CD14-positive monocyte (primary cell): ENCODE results near the gene DCC. TPM values are rescaled to one million over a fixed set of nuclear protein-coding genes. Genes with fewer than 3 reads are reported as not detected.

Source experiments
- DNase-seq, 3 donors: peaks; one replicate each; pipeline ENCODE4 v3.0.0-alpha.2; 2011 to 2022
- H2AFZ ChIP-seq: 2 replicates; pipeline ENCODE4 v1.6.0; 2012; ENCODE audit warnings: mild to moderate bottlenecking, low read depth, low read length, inconsistent platforms; ENCODE audit not compliant: insufficient read depth, poor library complexity, severe bottlenecking
- H3K27ac ChIP-seq, 2 donors: 1 replicate in 1 of 2; 2 replicates in 1 of 2; pipeline ENCODE4 v1.5.1; 2012 to 2013; ENCODE audit warnings: low read length in 2 of 2, control low read depth in 1 of 2, inconsistent platforms in 1 of 2, low read depth in 1 of 2, mild to moderate bottlenecking in 1 of 2
- H3K27me3 ChIP-seq, 2 donors: one replicate each; pipeline versions ENCODE4 v1.6.0 to v1.6.1; 2011 to 2013; ENCODE audit warnings: low read length in 2 of 2; ENCODE audit not compliant: control insufficient read depth in 2 of 2, insufficient read depth in 2 of 2
- H3K36me3 ChIP-seq, 2 donors: replicated peaks in 1 of 2; 1 replicate in 1 of 2; 2 replicates in 1 of 2; pipeline versions ENCODE4 v1.5.1 to v1.6.1; 2012 to 2013; ENCODE audit warnings: low read length in 2 of 2, control low read depth in 1 of 2, inconsistent platforms in 1 of 2, mild to moderate bottlenecking in 1 of 2; ENCODE audit not compliant: insufficient read depth in 2 of 2, control insufficient read depth in 1 of 2
- H3K4me1 ChIP-seq, 2 donors: 1 replicate in 1 of 2; 2 replicates in 1 of 2; pipeline versions ENCODE4 v1.5.1 to v1.6.1; 2012 to 2013; ENCODE audit warnings: low read length in 2 of 2, control low read depth in 1 of 2, inconsistent platforms in 1 of 2, mild to moderate bottlenecking in 1 of 2, moderate library complexity in 1 of 2; ENCODE audit not compliant: insufficient read depth in 2 of 2, control insufficient read depth in 1 of 2
- H3K4me2 ChIP-seq: replicated peaks from 2 replicates; pipeline ENCODE3; 2012; ENCODE audit warnings: low read length, moderate library complexity, mild to moderate bottlenecking; ENCODE audit not compliant: poor library complexity, severe bottlenecking; ENCODE audit errors: extremely low read depth
- H3K4me3 ChIP-seq, 3 experiments: fragments of 200-600 bp in 1 of 3; sonication (generic) in 1 of 3; replicated peaks in 1 of 3; 1 replicate in 2 of 3; 2 replicates in 1 of 3; pipeline ENCODE4 v1.5.1; 2011 to 2013; ENCODE audit warnings: low read length in 3 of 3, mild to moderate bottlenecking in 3 of 3, control low read depth in 2 of 3, low read depth in 2 of 3, inconsistent platforms in 1 of 3, moderate library complexity in 1 of 3
- H3K79me2 ChIP-seq: 2 replicates; pipeline ENCODE4 v1.6.0; 2012; ENCODE audit warnings: mild to moderate bottlenecking, control low read depth, inconsistent platforms, low read length, moderate library complexity; ENCODE audit not compliant: insufficient read depth
- H3K9ac ChIP-seq: 2 replicates; pipeline ENCODE4 v1.6.0; 2017; ENCODE audit warnings: low read length, mild to moderate bottlenecking; ENCODE audit not compliant: insufficient read depth, poor library complexity, severe bottlenecking
- H3K9me3 ChIP-seq, 2 donors: replicated peaks in 1 of 2; 1 replicate in 1 of 2; 2 replicates in 1 of 2; pipeline versions ENCODE4 v1.5.1 to v1.6.1; 2012 to 2013; ENCODE audit warnings: low read length in 2 of 2, control low read depth in 1 of 2; ENCODE audit not compliant: control insufficient read depth in 1 of 2, insufficient read depth in 1 of 2
- H4K20me1 ChIP-seq: 2 replicates; pipeline ENCODE4 v1.6.0; 2012; ENCODE audit warnings: mild to moderate bottlenecking, low read length, control low read depth, moderate library complexity; ENCODE audit not compliant: insufficient read depth
- H3K27ac Mint-ChIP-seq, 7 donors: one replicate each; pipeline ENCODE4 v1.8.0; 2020; ENCODE audit warnings: mild to moderate bottlenecking in 7 of 7, mixed read lengths in 7 of 7, moderate library complexity in 6 of 7, inconsistent platforms in 2 of 7
- H3K27me3 Mint-ChIP-seq, 3 donors: one replicate each; pipeline ENCODE4 v1.8.0; 2021 to 2022; ENCODE audit warnings: low read depth in 3 of 3, mild to moderate bottlenecking in 3 of 3, mixed read lengths in 3 of 3, moderate library complexity in 3 of 3, inconsistent platforms in 1 of 3
- H3K36me3 Mint-ChIP-seq, 2 donors: one replicate each; pipeline ENCODE4 v1.8.0; 2020; ENCODE audit warnings: mixed read lengths in 2 of 2, inconsistent platforms in 1 of 2, mild to moderate bottlenecking in 1 of 2
- H3K4me1 Mint-ChIP-seq: one replicate; pipeline ENCODE4 v1.8.0; 2020; ENCODE audit warnings: mild to moderate bottlenecking, mixed read lengths
- H3K4me3 Mint-ChIP-seq, 2 donors: one replicate each; pipeline ENCODE4 v1.8.0; 2020; ENCODE audit warnings: mild to moderate bottlenecking in 2 of 2, mixed read lengths in 2 of 2, moderate library complexity in 1 of 2
- H3K9me3 Mint-ChIP-seq, 7 donors: one replicate each; pipeline ENCODE4 v1.8.0; 2020 to 2022; ENCODE audit warnings: mixed read lengths in 7 of 7, mild to moderate bottlenecking in 6 of 7, moderate library complexity in 6 of 7, inconsistent platforms in 2 of 7
- CTCF ChIP-seq: fragments of 200-600 bp; IDR thresholded peaks from one replicate; pipeline ENCODE4 v1.8.0; 2022; ENCODE audit warnings: antibody characterized with exemption, mild to moderate bottlenecking
- WGBS: methylation state at CpG from one replicate; pipeline ENCODE4 v1.1.5; 2013; ENCODE audit warnings: missing lambda C conversion rate; ENCODE audit not compliant: insufficient coverage; 5-methylcytosine and 5-hydroxymethylcytosine counted together
- intact Hi-C, 2 donors: fragments of 100-400 bp; cut with micrococcal nuclease; formaldehyde crosslinking; loops; one replicate each; pipeline versions ENCODE4 v1.15.0 to v1.15.1; 2023
- polyA plus RNA-seq, 3 donors: library from polyadenylated mRNA; depleted of rRNA in 1 of 3; unstranded in 2 of 3; stranded (reverse) in 1 of 3; fragments of 300-500 nt in 2 of 3; fragments of >200 nt in 1 of 3; fragmentation: Illumina TruSeq in 2 of 3; gene quantifications; 1 replicate in 2 of 3; 2 replicates in 1 of 3; pipeline ENCODE4 v1.2.3, GENCODE V29; 2012 to 2021

The DCC gene
- polyA plus RNA-seq, 3 donors: not detected

- TF ChIP-seq CTCF: no peak
- H3K27ac Mint-ChIP-seq: no peak overlapping the region
- no peaks in the 10 kb centered on the region for H3K27me3 ChIP-seq
- H3K4me1 Mint-ChIP-seq: no peaks in the 10 kb centered on the region
- H3K36me3 ChIP-seq: no peaks in the 10 kb centered on the region
- H3K9ac ChIP-seq: no peak overlapping the region
- no peak overlapping the region for H3K27ac ChIP-seq
- no peak for DNase-seq
- no CpG with 5 or more reads among the region's 2 CpGs for WGBS
- no peaks in the 10 kb centered on the region for H3K36me3 Mint-ChIP-seq
- no peak overlapping the region for H3K4me3 Mint-ChIP-seq
- no peaks in the 10 kb centered on the region for H4K20me1 ChIP-seq
- H3K9me3 Mint-ChIP-seq: peaks cover 0 to 3% (median 0%) of the 10 kb centered on the region in 7 donors
- no peaks in the 10 kb centered on the region for H3K9me3 ChIP-seq
- H3K4me1 ChIP-seq: no peaks in the 10 kb centered on the region
- intact Hi-C loops: no loop called here
- H3K4me3 ChIP-seq: no peak overlapping the region
- H2AFZ ChIP-seq: no peak overlapping the region
- H3K4me2 ChIP-seq: no peak overlapping the region
- no peaks in the 10 kb centered on the region for H3K27me3 Mint-ChIP-seq
- no peaks in the 10 kb centered on the region for H3K79me2 ChIP-seq
These were observed 630.7 kb downstream of the DCC start for GRCh38 chr18:52970686-52971085.

GRCh38 chr18:52971097-52971496 lies 631.1 kb downstream of the DCC start:
- no peak overlapping the region for H3K9ac ChIP-seq
- no peak overlapping the region for H3K27ac ChIP-seq
- H4K20me1 ChIP-seq: no peaks in the 10 kb centered on the region
- intact Hi-C loops: no loop called here
- no peaks in the 10 kb centered on the region for H3K4me1 ChIP-seq
- H3K4me3 Mint-ChIP-seq: no peak overlapping the region
- H3K9me3 ChIP-seq: no peaks in the 10 kb centered on the region
- H2AFZ ChIP-seq: no peak overlapping the region
- H3K79me2 ChIP-seq: no peaks in the 10 kb centered on the region
- no peaks in the 10 kb centered on the region for H3K4me1 Mint-ChIP-seq
- no peaks in the 10 kb centered on the region for H3K36me3 Mint-ChIP-seq
- peaks cover 0 to 3% (median 0%) of the 10 kb centered on the region in 7 donors for H3K9me3 Mint-ChIP-seq
- H3K4me2 ChIP-seq: no peak overlapping the region
- H3K27ac Mint-ChIP-seq: no peak overlapping the region
- no peaks in the 10 kb centered on the region for H3K27me3 ChIP-seq
- no peak for TF ChIP-seq CTCF
- H3K4me3 ChIP-seq: no peak overlapping the region
- no peaks in the 10 kb centered on the region for H3K36me3 ChIP-seq
- H3K27me3 Mint-ChIP-seq: no peaks in the 10 kb centered on the region
- DNase-seq: no peak
- WGBS: 71% methylated on average over 1 of the region's 2 CpGs
